Measurements from ENCODE around the gene CDS1.

The CDS1 gene

DNA sequence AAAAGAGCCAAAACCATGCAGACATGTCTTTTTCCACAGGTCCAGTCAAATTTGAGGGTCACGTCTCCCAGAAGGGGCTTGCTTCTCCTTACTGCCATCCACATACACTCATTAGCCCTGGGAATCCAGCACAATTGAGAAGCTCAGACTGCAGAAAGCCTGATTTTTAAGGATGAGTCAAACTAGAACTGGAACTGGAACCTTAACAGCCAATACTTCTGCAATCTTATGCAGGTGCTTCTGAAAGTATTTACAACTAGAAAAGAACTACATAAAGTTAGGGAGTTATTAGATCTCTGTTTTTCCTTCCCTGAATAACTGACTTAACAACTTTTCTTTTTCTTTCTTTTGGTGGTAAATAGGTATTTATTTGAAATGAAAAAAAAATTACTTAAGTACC lies 86.3 kb downstream of the CDS1 start:
- TF ChIP-seq, protein P1, sequence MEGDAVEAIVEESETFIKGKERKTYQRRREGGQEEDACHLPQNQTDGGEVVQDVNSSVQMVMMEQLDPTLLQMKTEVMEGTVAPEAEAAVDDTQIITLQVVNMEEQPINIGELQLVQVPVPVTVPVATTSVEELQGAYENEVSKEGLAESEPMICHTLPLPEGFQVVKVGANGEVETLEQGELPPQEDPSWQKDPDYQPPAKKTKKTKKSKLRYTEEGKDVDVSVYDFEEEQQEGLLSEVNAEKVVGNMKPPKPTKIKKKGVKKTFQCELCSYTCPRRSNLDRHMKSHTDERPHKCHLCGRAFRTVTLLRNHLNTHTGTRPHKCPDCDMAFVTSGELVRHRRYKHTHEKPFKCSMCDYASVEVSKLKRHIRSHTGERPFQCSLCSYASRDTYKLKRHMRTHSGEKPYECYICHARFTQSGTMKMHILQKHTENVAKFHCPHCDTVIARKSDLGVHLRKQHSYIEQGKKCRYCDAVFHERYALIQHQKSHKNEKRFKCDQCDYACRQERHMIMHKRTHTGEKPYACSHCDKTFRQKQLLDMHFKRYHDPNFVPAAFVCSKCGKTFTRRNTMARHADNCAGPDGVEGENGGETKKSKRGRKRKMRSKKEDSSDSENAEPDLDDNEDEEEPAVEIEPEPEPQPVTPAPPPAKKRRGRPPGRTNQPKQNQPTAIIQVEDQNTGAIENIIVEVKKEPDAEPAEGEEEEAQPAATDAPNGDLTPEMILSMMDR (IDR thresholded peaks at IDR 0.05; ENCODE audit: insufficient read depth, low read length, poor library complexity, severe bottlenecking): no peak
- no peak for TF ChIP-seq EZH2phosphoT487 (conservative IDR thresholded peaks at IDR 0.05; ENCODE audit: low read length)
- no peaks in the 10 kb centered on the region for H3K9me2 ChIP-seq (replicated peaks; ENCODE audit: insufficient read depth, low read length)
- H3K27me3 ChIP-seq (ENCODE audit: low read length): no peaks in the 10 kb centered on the region
- no peaks in the 10 kb centered on the region for H3K36me3 ChIP-seq (ENCODE audit: low read length)
- no peak overlapping the region for H2AFZ ChIP-seq (ENCODE audit: low read depth, low read length, severe bottlenecking)
- no peak overlapping the region for H3K4me3 ChIP-seq (ENCODE audit: insufficient read depth, low read length, poor library complexity, severe bottlenecking)
- H3F3A ChIP-seq (ENCODE audit: insufficient read depth): no peaks in the 10 kb centered on the region
- no peaks in the 10 kb centered on the region for H3K9me3 ChIP-seq (ENCODE audit: insufficient read depth, low read length)
- no peaks in the 10 kb centered on the region for H4K20me1 ChIP-seq (ENCODE audit: low read depth, low read length)
- H3K4me2 ChIP-seq (ENCODE audit: low read depth, low read length, poor library complexity, severe bottlenecking): no peak overlapping the region
- no peak overlapping the region for H3K9ac ChIP-seq (ENCODE audit: low read length)
- H3K79me2 ChIP-seq (ENCODE audit: insufficient read depth, low read length): no peaks in the 10 kb centered on the region
- no peak overlapping the region for H3K27ac ChIP-seq (ENCODE audit: low read depth, low read length)

DNA sequence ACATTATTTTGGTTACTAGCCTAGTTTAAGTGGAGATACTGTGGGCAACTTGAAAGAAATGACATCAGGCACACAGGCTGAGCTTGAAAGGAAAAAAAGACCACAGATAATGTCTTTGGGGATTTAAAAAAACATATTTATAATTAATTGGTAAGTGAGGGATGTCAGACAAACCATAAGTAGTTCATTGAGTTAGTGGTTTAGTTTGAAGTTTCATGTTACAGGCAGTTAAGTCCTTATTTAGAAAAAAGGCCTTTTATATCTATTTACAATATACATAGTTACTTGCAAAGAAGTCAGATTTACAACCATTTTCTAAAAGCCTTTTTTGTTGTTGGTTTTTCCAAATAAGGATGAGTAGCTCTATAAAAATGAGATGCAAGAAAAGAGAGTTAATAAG lies 89.2 kb downstream of the CDS1 start:
- H3K36me3 ChIP-seq (ENCODE audit: low read length): no peaks in the 10 kb centered on the region
- H2AFZ ChIP-seq (ENCODE audit: low read depth, low read length, severe bottlenecking): no peak overlapping the region
- no peak overlapping the region for H3K9ac ChIP-seq (ENCODE audit: low read length)
- no peak for TF ChIP-seq EZH2phosphoT487 (conservative IDR thresholded peaks at IDR 0.05; ENCODE audit: low read length)
- TF ChIP-seq, protein P1 (IDR thresholded peaks at IDR 0.05; ENCODE audit: insufficient read depth, low read length, poor library complexity, severe bottlenecking): no peak
- no peaks in the 10 kb centered on the region for H3K27me3 ChIP-seq (ENCODE audit: low read length)
- H3K79me2 ChIP-seq (ENCODE audit: insufficient read depth, low read length): no peaks in the 10 kb centered on the region
- H3K9me2 ChIP-seq (replicated peaks; ENCODE audit: insufficient read depth, low read length): no peaks in the 10 kb centered on the region
- no peak overlapping the region for H3K4me3 ChIP-seq (ENCODE audit: insufficient read depth, low read length, poor library complexity, severe bottlenecking)
- no peak overlapping the region for H3K4me2 ChIP-seq (ENCODE audit: low read depth, low read length, poor library complexity, severe bottlenecking)
- no peaks in the 10 kb centered on the region for H3K9me3 ChIP-seq (ENCODE audit: insufficient read depth, low read length)
- no peak overlapping the region for H3K27ac ChIP-seq (ENCODE audit: low read depth, low read length)
- no peaks in the 10 kb centered on the region for H4K20me1 ChIP-seq (ENCODE audit: low read depth, low read length)
- H3F3A ChIP-seq (ENCODE audit: insufficient read depth): no peaks in the 10 kb centered on the region

DNA sequence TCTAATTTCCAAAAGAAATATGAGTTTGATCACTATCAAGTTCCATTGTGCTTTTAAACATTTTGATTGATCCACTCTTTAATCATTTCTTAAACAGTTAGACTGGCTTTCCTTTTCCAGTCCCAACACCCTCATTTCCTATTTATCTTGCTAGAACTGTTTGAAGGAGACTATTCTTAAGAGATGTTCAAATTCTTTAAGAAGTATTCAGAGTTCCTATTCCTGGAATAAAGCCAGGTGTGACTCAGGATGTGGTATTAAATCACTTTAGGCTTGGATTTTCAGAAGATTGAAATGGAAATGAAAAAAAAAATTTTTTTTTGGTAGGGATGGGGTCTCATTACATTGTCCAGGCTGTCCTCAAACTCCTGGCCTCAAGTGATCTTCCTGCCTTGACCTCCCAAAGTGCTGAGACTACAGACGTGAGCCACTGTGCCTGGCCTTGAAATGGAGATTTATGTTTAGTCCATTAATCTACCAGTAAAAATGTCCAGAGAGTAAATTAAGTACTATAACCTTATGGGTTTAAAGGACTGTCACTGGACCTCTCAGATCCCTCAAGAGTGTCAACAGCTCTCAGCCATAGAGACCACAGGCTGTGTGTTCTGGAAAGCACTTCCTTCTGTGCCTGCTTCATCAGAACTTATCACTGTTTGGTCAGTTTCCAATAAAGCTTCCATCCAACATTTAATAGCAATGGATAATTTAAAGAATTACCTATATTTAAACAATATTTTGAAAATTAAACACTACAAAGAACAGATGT lies 90.7 kb downstream of the CDS1 start:
- Histone ChIP-seq H4K20me1 (ENCODE audit: low read depth, low read length) (no peaks in the 10 kb centered on the region), H3K4me3 (ENCODE audit: insufficient read depth, low read length, poor library complexity, severe bottlenecking) (no peak overlapping the region), H3K9me2 (replicated peaks; ENCODE audit: insufficient read depth, low read length) (no peaks in the 10 kb centered on the region), H3F3A (ENCODE audit: insufficient read depth) (no peaks in the 10 kb centered on the region), H2AFZ (ENCODE audit: low read depth, low read length, severe bottlenecking) (no peak overlapping the region), H3K9ac (ENCODE audit: low read length) (no peak overlapping the region), H3K27me3 (ENCODE audit: low read length) (no peaks in the 10 kb centered on the region), H3K9me3 (ENCODE audit: insufficient read depth, low read length) (no peaks in the 10 kb centered on the region), H3K79me2 (ENCODE audit: insufficient read depth, low read length) (no peaks in the 10 kb centered on the region), H3K4me2 (ENCODE audit: low read depth, low read length, poor library complexity, severe bottlenecking) (no peak overlapping the region), H3K27ac (ENCODE audit: low read depth, low read length) (no peak overlapping the region), H3K36me3 (ENCODE audit: low read length) (no peaks in the 10 kb centered on the region)
- TF ChIP-seq, protein P1 (IDR thresholded peaks at IDR 0.05; ENCODE audit: insufficient read depth, low read length, poor library complexity, severe bottlenecking): no peak
- no peak for TF ChIP-seq EZH2phosphoT487 (conservative IDR thresholded peaks at IDR 0.05; ENCODE audit: low read length)

Data from SU-DHL-6 (cell line).